Cerebellar cortex (tissue), 1 donor: ENCODE data around the gene SPATA25.

ENCODE experiments used
- DNase-seq: peaks from one replicate; pipeline ENCODE4 v3.0.0-alpha.2; 2015; ENCODE audit warnings: low spot score

SPATA25 gene

GRCh38 chr20:45863543-45864470 lies 23.6 kb downstream of the SPATA25 start:
- DNase-seq, result no peak

- no peak for DNase-seq
Measured at GRCh38 chr20:45861221-45862075, 26.0 kb downstream of the SPATA25 start.

GRCh38 chr20:45860560-45861220 lies 26.7 kb downstream of the SPATA25 start:
- no peak for DNase-seq

GRCh38 chr20:45859916-45860315 lies 27.5 kb downstream of the SPATA25 start:
- no peak for DNase-seq

GRCh38 chr20:45857882-45858216 lies 29.6 kb downstream of the SPATA25 start:
- DNase-seq, result no peak

GRCh38 chr20:45857114-45857881 lies 30.1 kb downstream of the SPATA25 start, which contains the start of the genes ACOT8 and ZSWIM3:
Gene ACOT8 (minus strand): TSS chr20:45857392. CDS start chr20:45857315, 77 bp downstream.
Gene ZSWIM3 (plus strand): TSS chr20:45857614. CDS start chr20:45857826, 212 bp downstream.
- DNase-seq, result peak; percentile 100

GRCh38 chr20:45853484-45853883 lies 33.9 kb downstream of the SPATA25 start:
- no peak for DNase-seq

- DNase-seq, result no peak
Measured at GRCh38 chr20:45852326-45852725, 35.1 kb downstream of the SPATA25 start.

- no peak for DNase-seq
Measured at GRCh38 chr20:45851501-45851900, 35.9 kb downstream of the SPATA25 start.

GRCh38 chr20:45850926-45851325 lies 36.5 kb downstream of the SPATA25 start:
- DNase-seq, result no peak

- no peak for DNase-seq
Measured at GRCh38 chr20:45850238-45850637, 37.2 kb downstream of the SPATA25 start.

GRCh38 chr20:45848969-45849582 lies 38.3 kb downstream of the SPATA25 start:
- no peak for DNase-seq

- DNase-seq, result no peak
Measured at GRCh38 chr20:45848421-45848820, 39.0 kb downstream of the SPATA25 start.

- DNase-seq, result no peak
Measured at GRCh38 chr20:45845452-45845851, 42.0 kb downstream of the SPATA25 start.

- no peak for DNase-seq
Measured at GRCh38 chr20:45843506-45843905, 43.9 kb downstream of the SPATA25 start.

- no peak for DNase-seq
Measured at GRCh38 chr20:45842169-45842812, 45.1 kb downstream of the SPATA25 start.

- DNase-seq, result no peak
Measured at GRCh38 chr20:45841407-45842129, 45.9 kb downstream of the SPATA25 start.

GRCh38 chr20:45840700-45841198 lies 46.7 kb downstream of the SPATA25 start:
- DNase-seq, result no peak

- DNase-seq, result no peak
Measured at GRCh38 chr20:45836841-45837240, 50.6 kb downstream of the SPATA25 start.
